ENCODE measurements around the gene STX1B. TPM values are rescaled to one million over a fixed set of nuclear protein-coding genes. Genes with fewer than 3 reads are reported as not detected.

The STX1B gene
- total and polyA plus RNA-seq, 2 of the 8 experiments (the other 6 are each of a cell fraction or from before 2014, with no cell fraction given): 8.9 to 20.2 TPM

DNA sequence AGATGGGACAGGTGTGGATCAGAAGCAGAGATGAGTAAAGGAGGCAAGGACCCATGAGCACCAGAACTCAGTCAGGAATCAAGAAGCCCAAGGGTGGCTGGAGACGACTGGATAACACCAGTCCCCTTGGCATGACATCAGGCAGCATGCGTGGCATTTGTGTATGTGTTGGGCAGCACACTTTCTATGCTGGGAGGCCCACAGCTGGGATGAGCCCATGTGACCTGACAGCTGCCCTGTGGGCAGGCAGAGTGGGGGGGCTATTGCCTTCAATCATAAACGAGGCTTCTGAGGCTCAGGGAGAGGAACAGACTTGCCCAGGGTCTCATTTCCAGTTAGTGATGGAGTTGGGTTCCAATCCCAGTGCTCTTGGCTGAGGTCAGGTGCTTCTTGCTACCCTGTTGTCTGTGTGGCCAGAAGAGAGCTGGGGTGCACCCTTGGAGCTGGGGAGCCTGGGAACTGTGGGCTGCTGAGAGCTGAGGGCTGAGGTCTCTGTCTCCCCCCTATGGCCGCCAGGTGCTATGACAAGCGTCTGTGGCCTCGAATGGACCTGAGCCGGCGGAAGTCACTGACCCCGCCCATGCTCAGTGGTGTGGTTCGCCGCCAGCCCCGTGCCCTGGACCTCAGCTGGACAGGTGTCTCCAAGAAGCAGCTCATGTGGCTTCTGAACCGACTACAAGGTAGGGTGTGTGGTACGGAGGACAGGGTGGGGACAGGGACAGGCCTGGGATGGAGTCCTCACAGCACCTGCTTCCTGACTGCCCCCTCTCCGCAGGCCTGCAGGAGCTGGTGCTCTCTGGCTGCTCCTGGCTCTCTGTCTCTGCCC is 68.6 kb downstream of the STX1B start:
- H2BK5ac ChIP-seq (ENCODE audit: low read depth, low read length): peak overlapping the region; percentile 48; the same call in 1 of the 2 replicates
- H3K79me1 ChIP-seq (ENCODE audit: low read depth, low read length): peaks cover 4% of the 10 kb centered on the region; the same call in 1 of the 2 replicates
- FAIRE-seq (peak; percentile 55), DNase-seq (ENCODE audit: low read depth in 1 of 2, low spot score in 2 of 2) (peak in 1 of 2 experiments; percentile 87)
- ChIA-PET CTCF (ENCODE audit: partially characterized antibody) (interaction anchor here (0.6 to 4.5 kb wide), 30 partner anchors 8 to 553 kb away, joined by 3 to 33 read pairs (median 4); partner anchors contain the start of gene STX4), POLR2A (ENCODE audit: partially characterized antibody) (interaction anchor here (0.6 to 12.0 kb wide), 11 partner anchors 8 to 196 kb away, joined by 3 to 105 read pairs (median 4); partner anchors contain the start of genes FBXL19, KAT8, ORAI3 and SETD1A)
- H3K79me2 ChIP-seq (ENCODE audit: control insufficient read depth in 1 of 2, insufficient read depth in 2 of 2, low read length in 2 of 2): no peaks in the 10 kb centered on the region; a peak in 1 of 4 replicates
- no peaks in the 10 kb centered on the region for H3K27me3 ChIP-seq (replicated peaks in 1 of 4; ENCODE audit: control insufficient read depth in 3 of 4, extremely low read depth in 1 of 4, insufficient read depth in 3 of 4, low read length in 3 of 4)
- H2BK12ac ChIP-seq (ENCODE audit: low read depth, low read length): no peak overlapping the region; the same call in 1 of the 2 replicates
- WGBS, 2 experiments (ENCODE audit: extremely low coverage in 1 of 2, insufficient coverage in 1 of 2, insufficient read length in 1 of 2, insufficient replicate concordance in 2 of 2, low coverage in 1 of 2, low lambda C conversion rate in 2 of 2, missing lambda C conversion rate in 1 of 2): 34% methylated on average over 13 of the region's 15 CpGs; no CpG with 5 or more reads in 1 of the 2 experiments
- H3K27ac ChIP-seq (ENCODE audit: low read depth, low read length): no peak overlapping the region
- peak overlapping the region in 1 of 2 experiments; percentile 22; a peak in 1 of 4 replicates for H3K4me2 ChIP-seq (ENCODE audit: insufficient read depth in 1 of 2, low read depth in 2 of 2, low read length in 2 of 2)
- H3K56ac ChIP-seq (replicated peaks; ENCODE audit: insufficient read length, low read depth, low read length): no peak overlapping the region
- no peak overlapping the region for H2AK5ac ChIP-seq (ENCODE audit: low read depth, low read length)
- no peak overlapping the region for H3K4ac ChIP-seq (replicated peaks; ENCODE audit: insufficient read length, low read depth, low read length)
- no peak overlapping the region for H4K8ac ChIP-seq (ENCODE audit: extremely low read depth, insufficient read depth, low read length)
- H2AFZ ChIP-seq (ENCODE audit: low read length): no peak overlapping the region
- H3K18ac ChIP-seq (ENCODE audit: extremely low read depth, low read length): no peak overlapping the region
- no peak overlapping the region for H3K9ac ChIP-seq (replicated peaks in 1 of 4; ENCODE audit: extremely low read depth in 1 of 4, low read depth in 3 of 4, low read length in 3 of 4)
- H4K20me1 ChIP-seq (replicated peaks in 1 of 2; ENCODE audit: control insufficient read depth in 1 of 2, insufficient read depth in 2 of 2, low read length in 2 of 2): peaks cover 3 to 16% of the 10 kb centered on the region in 2 experiments
- no peak overlapping the region for H4K5ac ChIP-seq (ENCODE audit: insufficient read length, low read depth, low read length)
- H4K91ac ChIP-seq (replicated peaks; ENCODE audit: insufficient read length, low read length): no peak overlapping the region
- H3K4me3 ChIP-seq (ENCODE audit: extremely low read depth in 1 of 4, insufficient read depth in 2 of 4, low read depth in 3 of 4, low read length in 4 of 4): 0 out of 8 replicates have a peak overlapping the region, but pooled peaks of 2 of the 4 experiments have one; percentile 1 to 10
- H3K14ac ChIP-seq (ENCODE audit: insufficient read length): no peak overlapping the region
- H2BK20ac ChIP-seq (ENCODE audit: low read length): no peak overlapping the region
- no peak overlapping the region for H3K23ac ChIP-seq (ENCODE audit: insufficient read length)
- H2BK15ac ChIP-seq (ENCODE audit: low read length): no peak overlapping the region
- peaks cover 11 to 28% (median 14%) of the 10 kb centered on the region in 4 experiments; a peak in 7 of 8 replicates for H3K36me3 ChIP-seq (ENCODE audit: control insufficient read depth in 2 of 4, insufficient read depth in 4 of 4, low read length in 3 of 4)
- no peak overlapping the region for H2BK120ac ChIP-seq (replicated peaks; ENCODE audit: low read depth, low read length)
- no peaks in the 10 kb centered on the region for H3K9me3 ChIP-seq (ENCODE audit: insufficient read depth in 2 of 2, low read depth in 1 of 2, low read length in 1 of 2)
- H3K4me1 ChIP-seq (replicated peaks in 1 of 4; ENCODE audit: control insufficient read depth in 3 of 4, insufficient read depth in 4 of 4, low read length in 3 of 4): peaks cover 0 to 13% (median 8%) of the 10 kb centered on the region in 4 experiments; a peak in 6 of 7 replicates
- H3K23me2 ChIP-seq (ENCODE audit: low read depth, low read length): no peaks in the 10 kb centered on the region
- TF ChIP-seq ASH2L (IDR thresholded peaks at IDR 0.05; ENCODE audit: low read length) (peak; percentile 36), RAD21 (IDR thresholded peaks at IDR 0.05 in 1 of 2, conservative IDR thresholded peaks at IDR 0.05 in 1 of 2; ENCODE audit: low read depth in 2 of 2, low read length in 2 of 2) (peak; percentile 74 to 83), BACH1 (IDR thresholded peaks at IDR 0.05; ENCODE audit: low read length) (0 out of 2 replicates have a peak, but pooled peaks have one; percentile 6), CREB1 (IDR thresholded peaks at IDR 0.05) (peak; percentile 55; the same call in 1 of the 2 replicates), KDM4A (IDR thresholded peaks at IDR 0.05; ENCODE audit: low read depth, low read length, severe bottlenecking) (no peak), GABPA (IDR thresholded peaks at IDR 0.05; ENCODE audit: borderline replicate concordance, insufficient read depth, low read length) (no peak), SIRT6 (IDR thresholded peaks at IDR 0.05; ENCODE audit: low read length) (no peak)
- TF ChIP-seq, protein P1, sequence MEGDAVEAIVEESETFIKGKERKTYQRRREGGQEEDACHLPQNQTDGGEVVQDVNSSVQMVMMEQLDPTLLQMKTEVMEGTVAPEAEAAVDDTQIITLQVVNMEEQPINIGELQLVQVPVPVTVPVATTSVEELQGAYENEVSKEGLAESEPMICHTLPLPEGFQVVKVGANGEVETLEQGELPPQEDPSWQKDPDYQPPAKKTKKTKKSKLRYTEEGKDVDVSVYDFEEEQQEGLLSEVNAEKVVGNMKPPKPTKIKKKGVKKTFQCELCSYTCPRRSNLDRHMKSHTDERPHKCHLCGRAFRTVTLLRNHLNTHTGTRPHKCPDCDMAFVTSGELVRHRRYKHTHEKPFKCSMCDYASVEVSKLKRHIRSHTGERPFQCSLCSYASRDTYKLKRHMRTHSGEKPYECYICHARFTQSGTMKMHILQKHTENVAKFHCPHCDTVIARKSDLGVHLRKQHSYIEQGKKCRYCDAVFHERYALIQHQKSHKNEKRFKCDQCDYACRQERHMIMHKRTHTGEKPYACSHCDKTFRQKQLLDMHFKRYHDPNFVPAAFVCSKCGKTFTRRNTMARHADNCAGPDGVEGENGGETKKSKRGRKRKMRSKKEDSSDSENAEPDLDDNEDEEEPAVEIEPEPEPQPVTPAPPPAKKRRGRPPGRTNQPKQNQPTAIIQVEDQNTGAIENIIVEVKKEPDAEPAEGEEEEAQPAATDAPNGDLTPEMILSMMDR (IDR thresholded peaks at IDR 0.05; ENCODE audit: control extremely low read depth in 1 of 3, insufficient read depth in 1 of 3, low read depth in 1 of 3, low read length in 3 of 3): peak; percentile 84 to 97 (median 93)
